Common myeloid progenitor, CD34-positive (primary cell): Measurements from ENCODE around the gene PTPRE.

Source experiments
- CTCF ChIA-PET: fragments of 350-600 bp; sonication (Branson Sonifier 250); formaldehyde crosslinking; loops from one replicate; lab custom pipeline; 2021; ENCODE audit warnings: antibody characterized with exemption; lab: Charles Lee
- POLR2A ChIA-PET: fragments of 350-600 bp; sonication (Branson Sonifier 250); formaldehyde crosslinking; loops from one replicate; lab custom pipeline; 2021; ENCODE audit warnings: antibody characterized with exemption; lab: Charles Lee
- DNase-seq, 3 donors: peaks; one replicate each; pipeline versions ENCODE4 v3.0.0 to v3.0.0-alpha.2; 2013
- H3K27ac ChIP-seq, 2 experiments: 1 replicate in 1 of 2; 2 replicates in 1 of 2; pipeline ENCODE4 v1.7.0; 2013; ENCODE audit warnings: inconsistent platforms in 2 of 2, low read length in 2 of 2, mild to moderate bottlenecking in 2 of 2, low read depth in 1 of 2, moderate library complexity in 1 of 2; ENCODE audit not compliant: severe bottlenecking in 2 of 2, insufficient read depth in 1 of 2, poor library complexity in 1 of 2
- H3K27me3 ChIP-seq, 5 experiments: replicated peaks in 2 of 5; 1 replicate in 3 of 5; 2 replicates in 2 of 5; pipeline versions ENCODE4 v1.6.1 to v1.7.0; 2013; ENCODE audit warnings: low read length in 4 of 5, mild to moderate bottlenecking in 2 of 5, moderate library complexity in 2 of 5, inconsistent platforms in 1 of 5; ENCODE audit not compliant: insufficient read depth in 5 of 5, control insufficient read depth in 4 of 5
- H3K36me3 ChIP-seq, 4 experiments: 1 replicate in 2 of 4; 2 replicates in 2 of 4; pipeline versions ENCODE4 v1.6.1 to v1.7.0; 2013; ENCODE audit warnings: low read length in 3 of 4, control low read depth in 1 of 4, mild to moderate bottlenecking in 1 of 4; ENCODE audit not compliant: control insufficient read depth in 4 of 4, insufficient read depth in 4 of 4
- H3K4me1 ChIP-seq, 4 experiments: 1 replicate in 3 of 4; 2 replicates in 1 of 4; pipeline versions ENCODE4 v1.6.1 to v1.7.1; 2013; ENCODE audit warnings: low read length in 3 of 4, mild to moderate bottlenecking in 3 of 4, control low read depth in 1 of 4, inconsistent platforms in 1 of 4, moderate library complexity in 1 of 4; ENCODE audit not compliant: control insufficient read depth in 4 of 4, insufficient read depth in 4 of 4; ENCODE audit errors: control extremely low read depth in 1 of 4
- H3K4me3 ChIP-seq, 7 experiments: 1 replicate in 4 of 7; 2 replicates in 3 of 7; pipeline versions ENCODE4 v1.5.1 to v1.7.0; 2013; ENCODE audit warnings: mild to moderate bottlenecking in 7 of 7, low read length in 6 of 7, moderate library complexity in 6 of 7, inconsistent platforms in 2 of 7, low read depth in 2 of 7, control low read depth in 1 of 7; ENCODE audit not compliant: insufficient read depth in 4 of 7, control insufficient read depth in 1 of 7; ENCODE audit errors: extremely low read depth in 1 of 7
- H3K9me3 ChIP-seq, 5 experiments: 1 replicate in 4 of 5; 2 replicates in 1 of 5; pipeline versions ENCODE4 v1.6.1 to v1.7.1; 2013; ENCODE audit warnings: low read length in 4 of 5, mild to moderate bottlenecking in 2 of 5, inconsistent platforms in 1 of 5, low read depth in 1 of 5, moderate library complexity in 1 of 5; ENCODE audit not compliant: control insufficient read depth in 4 of 5, insufficient read depth in 2 of 5; ENCODE audit errors: control extremely low read depth in 1 of 5
- WGBS: methylation state at CpG from one replicate; pipeline ENCODE4 v1.1.5; 2013; ENCODE audit not compliant: insufficient coverage; 5-methylcytosine and 5-hydroxymethylcytosine counted together

The PTPRE gene

DNA sequence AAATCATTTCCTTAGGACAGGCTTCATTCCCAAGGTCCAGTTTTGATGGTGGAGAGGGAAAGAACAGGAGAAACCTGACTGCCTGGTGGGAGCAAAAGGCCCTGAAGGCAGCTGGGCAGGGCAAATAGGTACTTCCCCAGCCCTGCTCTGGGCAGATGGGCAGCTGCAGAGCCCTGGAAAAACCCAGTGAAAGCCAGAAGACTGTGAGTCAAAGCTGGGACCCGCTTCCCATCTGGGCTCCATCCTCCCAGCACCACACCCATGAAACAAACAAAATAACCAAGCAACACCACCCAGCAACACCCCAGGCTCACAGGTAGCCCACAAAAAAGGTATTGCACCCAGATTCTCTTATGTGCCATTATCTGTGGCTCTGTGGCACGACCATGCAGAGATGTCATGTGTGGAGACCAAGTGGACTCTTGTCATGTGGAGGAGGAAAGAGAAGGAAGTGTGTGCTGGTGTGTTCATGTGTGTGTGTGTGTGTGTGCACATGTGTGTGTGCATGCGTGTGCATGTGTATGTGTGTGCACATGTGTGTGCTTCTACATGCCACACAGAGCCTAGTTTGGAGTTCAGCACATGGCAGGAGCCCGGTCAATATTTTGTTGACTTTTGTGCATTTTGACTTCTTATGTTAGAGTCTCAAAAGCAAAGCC is 24.0 kb upstream of the PTPRE start:
- ChIA-PET POLR2A (no interaction called here), CTCF (interaction anchor here (1.1 to 1.2 kb wide), 2 partner anchors 128 to 153 kb away, joined by 3 to 4 read pairs; no protein-coding TSS in a partner anchor)
- no peaks in the 10 kb centered on the region for H3K36me3 ChIP-seq
- H3K27ac ChIP-seq: no peak overlapping the region
- no peaks in the 10 kb centered on the region for H3K27me3 ChIP-seq
- DNase-seq: no peak
- H3K4me1 ChIP-seq: peaks cover 3 to 42% (median 26%) of the 10 kb centered on the region in 4 experiments
- 91% methylated on average over 4 of the region's 4 CpGs for WGBS
- no peak overlapping the region for H3K4me3 ChIP-seq
- H3K9me3 ChIP-seq: no peaks in the 10 kb centered on the region

DNA sequence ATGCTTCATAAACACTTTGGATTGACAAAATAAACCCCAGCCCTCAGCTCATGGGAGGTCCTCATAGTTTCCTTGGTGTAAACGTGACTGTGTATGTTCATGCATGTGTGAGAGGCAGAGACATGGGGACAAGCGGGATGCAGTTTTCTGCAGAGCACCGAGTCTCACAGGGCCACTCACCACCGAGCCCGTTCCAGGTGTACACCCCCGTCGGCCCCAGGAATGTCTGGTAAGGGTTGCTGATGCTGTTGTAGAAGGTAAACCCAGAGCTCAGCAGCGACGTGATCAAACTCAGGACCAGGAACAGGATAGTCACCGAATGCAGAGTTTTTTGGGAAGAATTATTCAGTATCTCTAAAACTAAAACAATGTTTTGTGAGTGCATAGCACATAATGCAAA is 23.4 kb upstream of the PTPRE start:
- CTCF ChIA-PET: interaction anchor here (1.1 kb wide), 1 partner anchor 152 kb away, joined by 3 read pairs; no protein-coding TSS in a partner anchor
- H3K27me3 ChIP-seq: no peaks in the 10 kb centered on the region
- H3K4me1 ChIP-seq: peaks cover 3 to 42% (median 26%) of the 10 kb centered on the region in 4 experiments
- H3K36me3 ChIP-seq: no peaks in the 10 kb centered on the region
- POLR2A ChIA-PET: no interaction called here
- no peaks in the 10 kb centered on the region for H3K9me3 ChIP-seq
- DNase-seq: no peak
- no peak overlapping the region for H3K4me3 ChIP-seq
- 96% methylated on average over 3 of the region's 10 CpGs for WGBS
- H3K27ac ChIP-seq: no peak overlapping the region

DNA sequence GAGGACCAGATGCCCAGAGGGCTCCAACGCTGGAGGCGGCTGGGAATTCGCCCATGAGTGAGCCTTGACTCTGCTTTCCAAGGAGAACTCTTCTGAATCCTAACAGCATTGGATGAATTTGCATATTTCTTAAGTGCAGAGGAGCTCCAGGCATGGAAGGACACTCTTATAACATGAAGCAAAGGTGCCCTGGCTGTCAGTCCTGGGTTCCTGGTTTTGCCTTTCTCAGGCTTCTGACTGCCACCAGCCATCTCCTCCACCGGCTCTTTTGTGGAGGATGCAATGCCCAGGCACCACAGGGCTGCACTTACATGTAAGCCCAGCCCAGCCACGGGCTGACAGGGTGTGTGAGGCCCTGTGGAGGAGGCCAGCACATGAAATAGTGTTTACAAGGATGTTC is 22.4 kb upstream of the PTPRE start:
- POLR2A ChIA-PET: no interaction called here
- DNase-seq: no peak
- CTCF ChIA-PET: no interaction called here
- no peak overlapping the region for H3K27ac ChIP-seq
- H3K4me3 ChIP-seq: no peak overlapping the region
- no peaks in the 10 kb centered on the region for H3K27me3 ChIP-seq
- no peaks in the 10 kb centered on the region for H3K9me3 ChIP-seq
- H3K36me3 ChIP-seq: no peaks in the 10 kb centered on the region
- H3K4me1 ChIP-seq: peaks cover 3 to 41% (median 26%) of the 10 kb centered on the region in 4 experiments
- WGBS: 93% methylated on average over 5 of the region's 5 CpGs

DNA sequence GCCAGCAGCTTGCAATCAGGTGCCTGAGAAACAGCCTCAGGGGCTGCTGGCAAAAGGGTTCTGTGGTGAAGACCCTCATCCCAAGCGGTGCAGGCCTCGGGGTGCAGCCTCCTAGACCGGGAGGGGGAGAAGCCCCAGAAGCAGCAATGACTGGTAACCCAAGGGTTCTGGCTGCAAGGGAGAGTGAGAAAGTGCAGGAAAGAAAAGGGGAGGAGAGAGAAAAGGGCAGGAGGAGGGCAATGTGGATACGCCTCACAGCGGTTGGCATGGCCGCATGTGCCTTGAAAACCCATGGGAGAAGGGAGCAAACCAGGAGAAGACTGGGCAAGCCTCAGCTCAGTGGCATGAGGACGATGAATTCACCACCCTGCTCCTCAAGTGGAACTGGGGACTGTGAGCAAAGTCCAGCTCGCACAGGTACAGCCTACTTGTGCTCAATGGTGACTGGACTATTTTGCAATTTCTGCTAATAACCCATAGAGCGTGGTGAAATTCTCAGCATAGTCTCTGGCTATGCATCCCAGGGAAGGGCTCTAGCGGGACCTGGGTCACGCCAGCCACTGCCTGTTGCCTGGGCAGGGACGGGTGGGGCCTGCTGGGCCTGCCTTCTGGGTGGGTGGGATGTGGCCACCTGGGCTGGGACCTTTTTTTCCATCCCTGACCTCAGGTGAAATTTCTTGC is 20.4 kb upstream of the PTPRE start:
- POLR2A ChIA-PET: no interaction called here
- Histone ChIP-seq H3K27ac (no peak overlapping the region), H3K4me1 (peaks cover 0 to 26% (median 11%) of the 10 kb centered on the region in 4 experiments), H3K4me3 (no peak overlapping the region), H3K27me3 (no peaks in the 10 kb centered on the region), H3K36me3 (no peaks in the 10 kb centered on the region), H3K9me3 (no peaks in the 10 kb centered on the region)
- no peak for DNase-seq
- WGBS: 97% methylated on average over 10 of the region's 12 CpGs
- CTCF ChIA-PET: interaction anchor here (1.4 kb wide), 1 partner anchor 18 kb away, joined by 3 read pairs; no protein-coding TSS in a partner anchor

DNA sequence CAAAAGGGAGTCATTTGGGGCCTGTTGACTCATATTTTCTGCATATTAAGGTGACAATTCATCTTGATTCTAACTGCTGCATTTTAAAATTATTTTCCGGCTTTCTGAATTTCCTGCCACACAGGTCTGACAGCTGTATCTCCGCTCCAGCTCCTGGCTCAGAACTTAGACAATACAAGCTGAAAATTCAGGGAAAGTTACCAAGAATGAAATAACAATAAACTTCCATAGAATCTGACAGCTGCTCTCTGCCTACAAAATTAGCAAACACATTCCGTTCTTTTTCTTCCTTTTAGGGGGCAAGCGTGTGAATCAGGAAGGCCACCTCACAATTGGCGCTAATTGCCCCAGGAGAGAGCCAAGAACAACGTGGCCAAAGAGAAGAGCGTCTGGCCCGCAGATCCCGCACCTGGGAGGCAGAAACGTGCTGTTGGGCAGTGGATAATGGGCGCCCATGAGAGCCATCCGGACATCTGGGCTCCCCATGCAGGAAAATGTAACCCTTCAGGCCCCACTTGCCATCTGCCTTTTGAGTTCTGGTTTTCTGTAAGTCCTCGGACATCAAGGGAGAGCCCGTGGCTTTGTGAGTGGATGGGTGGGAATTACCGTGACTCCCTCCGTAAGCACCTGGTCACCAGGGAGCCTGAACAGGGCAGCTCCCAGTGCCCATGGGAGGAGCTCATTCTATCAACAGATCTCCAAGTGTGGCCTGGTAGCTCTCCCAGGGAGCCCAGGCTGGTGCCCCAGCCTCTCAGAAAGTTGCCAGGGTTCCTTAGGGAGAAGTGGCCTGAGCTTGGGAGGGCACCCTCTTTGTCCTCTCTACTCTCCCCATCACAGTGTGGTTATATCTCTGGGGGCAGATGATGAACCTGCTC is 19.1 kb upstream of the PTPRE start:
- H3K4me3 ChIP-seq: no peak overlapping the region
- CTCF ChIA-PET: interaction anchor here (1.0 to 1.2 kb wide), 2 partner anchors 13 to 122 kb away, joined by 4 read pairs; no protein-coding TSS in a partner anchor
- no peaks in the 10 kb centered on the region for H3K36me3 ChIP-seq
- 95% methylated on average over 14 of the region's 16 CpGs for WGBS
- no peak for DNase-seq
- H3K27ac ChIP-seq: no peak overlapping the region
- H3K27me3 ChIP-seq: no peaks in the 10 kb centered on the region
- POLR2A ChIA-PET: no interaction called here
- no peaks in the 10 kb centered on the region for H3K9me3 ChIP-seq
- H3K4me1 ChIP-seq: peaks cover 0 to 14% (median 4%) of the 10 kb centered on the region in 4 experiments

DNA sequence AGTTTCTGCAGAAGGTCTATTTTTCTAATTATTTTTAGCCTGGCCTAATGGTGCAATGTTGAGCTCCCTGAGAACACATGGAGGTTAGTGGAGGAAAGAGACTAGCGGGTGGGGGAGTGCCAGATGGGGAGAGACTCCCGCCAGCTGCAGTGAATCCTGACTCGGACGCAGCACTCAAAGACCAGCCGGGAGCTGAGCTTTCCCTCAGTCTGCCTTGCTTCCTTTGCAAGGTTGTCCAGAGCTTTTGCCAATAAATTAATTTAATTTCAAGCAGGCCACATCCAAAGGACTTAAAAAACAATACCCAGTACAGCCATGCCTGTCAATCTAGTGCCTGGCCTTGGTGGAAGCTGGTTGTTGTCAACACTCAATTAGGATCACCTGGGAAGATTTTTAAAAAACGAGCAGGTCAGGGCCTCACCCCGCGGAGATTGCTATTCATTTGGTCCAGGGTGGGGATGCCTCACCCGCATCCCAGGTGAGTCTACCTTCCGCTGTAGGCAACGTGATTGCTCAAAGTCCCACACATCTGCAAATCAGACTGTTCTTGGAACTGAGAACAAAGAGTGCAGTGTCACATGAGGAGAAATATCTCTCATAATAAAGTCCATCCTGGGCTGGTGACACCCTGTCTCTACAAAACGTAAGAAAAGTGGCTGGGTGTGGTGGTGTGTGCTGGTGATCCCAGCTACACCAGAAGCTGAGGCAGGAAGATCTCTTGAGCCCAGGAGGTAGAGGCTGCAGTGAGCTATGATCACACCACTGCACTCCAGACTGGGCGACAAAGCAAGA is 18.2 kb upstream of the PTPRE start:
- no peak overlapping the region for H3K27ac ChIP-seq
- no peak overlapping the region for H3K4me3 ChIP-seq
- no peaks in the 10 kb centered on the region for H3K36me3 ChIP-seq
- POLR2A ChIA-PET: no interaction called here
- peaks cover 0 to 8% (median 1%) of the 10 kb centered on the region in 4 experiments for H3K4me1 ChIP-seq
- WGBS: 98% methylated on average over 12 of the region's 13 CpGs
- H3K27me3 ChIP-seq: no peaks in the 10 kb centered on the region
- no peaks in the 10 kb centered on the region for H3K9me3 ChIP-seq
- CTCF ChIA-PET: interaction anchor here (0.6 to 1.6 kb wide), 5 partner anchors 11 to 188 kb away, joined by 3 to 4 read pairs (median 3); no protein-coding TSS in a partner anchor
- no peak for DNase-seq
